AG09309 (cell line): ENCODE results near the gene PLA2G4A.

ENCODE experiments used
- DNase-seq: peaks from one replicate; pipeline ENCODE4 v3.0.0-alpha.2; 2010; ENCODE audit warnings: low read depth
- H3K4me3 ChIP-seq: 2 replicates; pipeline ENCODE4 v1.5.1; 2011; ENCODE audit warnings: mild to moderate bottlenecking, low read depth, low read length, moderate library complexity; ENCODE audit not compliant: control insufficient read depth
- CTCF ChIP-seq: IDR thresholded peaks from 2 replicates; pipeline ENCODE4 v1.5.1; 2011; ENCODE audit warnings: mild to moderate bottlenecking, low read depth, low read length, inconsistent platforms; ENCODE audit not compliant: insufficient read depth, control insufficient read depth; ENCODE audit errors: missing control alignments

PLA2G4A gene

DNA sequence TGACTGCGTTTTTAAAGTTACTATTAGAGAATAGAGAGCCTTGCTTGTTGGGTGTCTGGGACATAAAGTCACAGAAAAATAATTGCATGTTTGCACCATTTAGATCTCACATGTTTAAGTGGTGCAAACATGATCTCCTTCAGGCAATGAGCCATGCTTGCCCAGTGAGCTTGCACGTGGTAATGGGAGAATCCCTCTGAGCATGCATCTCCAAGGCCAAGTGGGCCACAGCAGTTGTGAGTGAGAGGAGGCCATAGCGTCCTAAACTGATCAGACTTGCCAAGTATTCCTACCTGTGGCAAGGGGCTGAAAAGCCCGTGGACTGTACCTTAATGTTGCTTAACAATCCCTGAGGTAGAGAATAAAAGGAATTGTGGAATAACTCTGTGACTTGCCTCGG, 158.3 kb downstream of the PLA2G4A start:
- TF ChIP-seq CTCF: no peak
- DNase-seq: no peak
- no peak overlapping the region for H3K4me3 ChIP-seq

- peak; percentile 23 for TF ChIP-seq CTCF
- DNase-seq: no peak
- no peak overlapping the region for H3K4me3 ChIP-seq
These were observed 159.0 kb downstream of the PLA2G4A start for GRCh38 chr1:186987769-186988168.

DNA sequence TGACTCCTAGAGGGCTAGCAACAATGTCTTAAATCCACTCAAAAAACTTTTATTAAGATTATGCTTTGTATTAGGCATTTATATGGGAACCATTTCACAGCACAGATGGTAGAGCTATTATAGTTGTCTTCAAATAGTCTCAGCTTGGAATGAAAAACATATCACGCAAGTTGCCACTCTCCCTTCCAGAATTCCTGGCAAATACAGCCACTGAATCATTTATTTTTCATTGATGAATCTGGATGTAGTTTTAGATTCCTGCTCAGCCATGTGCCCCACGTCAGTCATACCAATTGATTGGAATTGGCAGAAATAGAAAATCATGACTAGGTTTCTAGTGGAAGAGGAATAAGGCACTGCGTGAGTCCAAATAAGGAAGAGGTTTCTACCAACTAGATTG, 165.2 kb downstream of the PLA2G4A start:
- DNase-seq: no peak
- TF ChIP-seq CTCF: no peak

GRCh38 chr1:186994897-186995296, 166.1 kb downstream of the PLA2G4A start:
- no peak for DNase-seq
- H3K4me3 ChIP-seq: no peak overlapping the region
- no peak for TF ChIP-seq CTCF

More for the DNA sequence above, 165.2 kb downstream of the PLA2G4A start:
- H3K4me3 ChIP-seq: no peak overlapping the region

- DNase-seq: no peak
- no peak for TF ChIP-seq CTCF
- no peak overlapping the region for H3K4me3 ChIP-seq
These were observed 168.1 kb downstream of the PLA2G4A start for GRCh38 chr1:186996816-186997215.

- no peak for TF ChIP-seq CTCF
These were observed 169.1 kb downstream of the PLA2G4A start for GRCh38 chr1:186997877-186998276.

GRCh38 chr1:186999506-186999905, 170.8 kb downstream of the PLA2G4A start:
- no peak for DNase-seq
- no peak overlapping the region for H3K4me3 ChIP-seq
- no peak for TF ChIP-seq CTCF

More at GRCh38 chr1:186997877-186998276, 169.1 kb downstream of the PLA2G4A start:
- H3K4me3 ChIP-seq: no peak overlapping the region
- DNase-seq: no peak
